Measurements from ENCODE around the gene RMC1. TPM values are rescaled to one million over a fixed set of nuclear protein-coding genes. Genes with fewer than 3 reads are reported as not detected.

RMC1 gene
- total and polyA plus RNA-seq, 2 donors from 2014 or later: 25.9 to 40.4 TPM

DNA sequence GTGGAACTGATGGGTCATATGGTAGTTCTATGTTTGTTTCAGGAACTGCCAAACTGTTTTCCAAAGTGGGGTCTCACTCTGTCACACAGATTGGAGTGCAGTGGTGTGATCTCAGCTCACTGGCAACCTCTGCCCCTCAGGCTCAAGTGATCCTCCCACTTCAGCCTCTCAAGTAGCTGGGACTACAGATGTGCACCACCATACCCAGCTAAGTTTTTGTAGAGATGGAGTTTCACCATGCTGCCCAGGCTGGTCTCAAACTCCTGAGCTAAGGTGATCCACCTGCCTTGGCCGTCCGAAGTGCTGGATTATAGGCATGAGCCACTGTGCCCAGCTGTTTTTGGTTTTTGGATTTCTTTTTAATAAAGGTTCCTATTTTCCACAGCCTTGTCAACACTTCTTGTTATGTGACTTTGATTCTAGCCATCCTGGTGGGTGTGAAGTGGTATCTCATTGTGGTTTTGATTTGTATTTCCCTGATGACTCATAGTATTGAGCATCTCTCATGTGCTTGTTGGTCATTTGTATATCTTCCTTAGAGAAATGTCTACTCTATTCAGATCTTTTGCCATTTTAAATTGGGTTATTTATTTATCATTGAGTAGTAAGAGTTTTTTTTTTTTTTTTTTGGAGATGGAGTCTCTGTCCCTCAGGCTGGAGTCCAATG lies 60.2 kb downstream of the RMC1 start:
- H3K4me1 ChIP-seq (ENCODE audit: control insufficient read depth in 2 of 3, insufficient read depth in 2 of 3, low read depth in 1 of 3, low read length in 3 of 3): no peaks in the 10 kb centered on the region
- no peaks in the 10 kb centered on the region for H3K27me3 ChIP-seq (ENCODE audit: control insufficient read depth, insufficient read depth, low read length)
- no peak overlapping the region for H3K4me3 ChIP-seq (ENCODE audit: low read length in 3 of 3)
- FAIRE-seq (no peak), DNase-seq (no peak)
- no peak overlapping the region for H3K27ac ChIP-seq (ENCODE audit: low read depth in 2 of 2, low read length in 2 of 2)
- peaks cover 5 to 28% (median 27%) of the 10 kb centered on the region in 3 donors for H3K36me3 ChIP-seq (ENCODE audit: control insufficient read depth in 2 of 3, insufficient read depth in 3 of 3, low read length in 3 of 3)
- no peak overlapping the region for H3K9ac ChIP-seq (ENCODE audit: low read length in 3 of 3)
- intact Hi-C loops (cut with DNase I): no loop called here
- H3K9me3 ChIP-seq (ENCODE audit: control insufficient read depth in 2 of 3, insufficient read depth in 1 of 3, low read length in 3 of 3): no peaks in the 10 kb centered on the region
- TF ChIP-seq, protein P1, sequence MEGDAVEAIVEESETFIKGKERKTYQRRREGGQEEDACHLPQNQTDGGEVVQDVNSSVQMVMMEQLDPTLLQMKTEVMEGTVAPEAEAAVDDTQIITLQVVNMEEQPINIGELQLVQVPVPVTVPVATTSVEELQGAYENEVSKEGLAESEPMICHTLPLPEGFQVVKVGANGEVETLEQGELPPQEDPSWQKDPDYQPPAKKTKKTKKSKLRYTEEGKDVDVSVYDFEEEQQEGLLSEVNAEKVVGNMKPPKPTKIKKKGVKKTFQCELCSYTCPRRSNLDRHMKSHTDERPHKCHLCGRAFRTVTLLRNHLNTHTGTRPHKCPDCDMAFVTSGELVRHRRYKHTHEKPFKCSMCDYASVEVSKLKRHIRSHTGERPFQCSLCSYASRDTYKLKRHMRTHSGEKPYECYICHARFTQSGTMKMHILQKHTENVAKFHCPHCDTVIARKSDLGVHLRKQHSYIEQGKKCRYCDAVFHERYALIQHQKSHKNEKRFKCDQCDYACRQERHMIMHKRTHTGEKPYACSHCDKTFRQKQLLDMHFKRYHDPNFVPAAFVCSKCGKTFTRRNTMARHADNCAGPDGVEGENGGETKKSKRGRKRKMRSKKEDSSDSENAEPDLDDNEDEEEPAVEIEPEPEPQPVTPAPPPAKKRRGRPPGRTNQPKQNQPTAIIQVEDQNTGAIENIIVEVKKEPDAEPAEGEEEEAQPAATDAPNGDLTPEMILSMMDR (IDR thresholded peaks at IDR 0.05; ENCODE audit: borderline replicate concordance, extremely low read depth, insufficient read depth): no peak

GRCh38 chr18:23565916-23566547 lies 62.7 kb downstream of the RMC1 start:
- H3K27ac ChIP-seq (ENCODE audit: low read depth in 2 of 2, low read length in 2 of 2): no peak overlapping the region
- FAIRE-seq: no peak
- peaks cover 3 to 25% (median 18%) of the 10 kb centered on the region in 3 donors for H3K36me3 ChIP-seq (ENCODE audit: control insufficient read depth in 2 of 3, insufficient read depth in 3 of 3, low read length in 3 of 3)
- TF ChIP-seq, protein P1 (IDR thresholded peaks at IDR 0.05; ENCODE audit: borderline replicate concordance, extremely low read depth, insufficient read depth): no peak
- intact Hi-C loops (cut with DNase I): no loop called here
- DNase-seq: no peak
- H3K4me1 ChIP-seq (ENCODE audit: control insufficient read depth in 2 of 3, insufficient read depth in 2 of 3, low read depth in 1 of 3, low read length in 3 of 3): no peaks in the 10 kb centered on the region
- H3K4me3 ChIP-seq (ENCODE audit: low read length in 3 of 3): no peak overlapping the region
- no peaks in the 10 kb centered on the region for H3K27me3 ChIP-seq (ENCODE audit: control insufficient read depth, insufficient read depth, low read length)
- no peaks in the 10 kb centered on the region for H3K9me3 ChIP-seq (ENCODE audit: control insufficient read depth in 2 of 3, insufficient read depth in 1 of 3, low read length in 3 of 3)
- H3K9ac ChIP-seq (ENCODE audit: low read length in 3 of 3): no peak overlapping the region

GRCh38 chr18:23567671-23568070 lies 64.4 kb downstream of the RMC1 start:
- Histone ChIP-seq H3K9ac (ENCODE audit: low read length in 3 of 3) (no peak overlapping the region), H3K36me3 (ENCODE audit: control insufficient read depth in 2 of 3, insufficient read depth in 3 of 3, low read length in 3 of 3) (peaks cover 3 to 23% (median 13%) of the 10 kb centered on the region in 3 donors), H3K4me1 (ENCODE audit: control insufficient read depth in 2 of 3, insufficient read depth in 2 of 3, low read depth in 1 of 3, low read length in 3 of 3) (no peaks in the 10 kb centered on the region), H3K27me3 (ENCODE audit: control insufficient read depth, insufficient read depth, low read length) (no peaks in the 10 kb centered on the region), H3K4me3 (ENCODE audit: low read length in 3 of 3) (no peak overlapping the region), H3K9me3 (ENCODE audit: control insufficient read depth in 2 of 3, insufficient read depth in 1 of 3, low read length in 3 of 3) (no peaks in the 10 kb centered on the region), H3K27ac (ENCODE audit: low read depth in 2 of 2, low read length in 2 of 2) (no peak overlapping the region)
- no peak for DNase-seq
- FAIRE-seq: no peak
- TF ChIP-seq, protein P1 (IDR thresholded peaks at IDR 0.05; ENCODE audit: borderline replicate concordance, extremely low read depth, insufficient read depth): no peak
- intact Hi-C loops (cut with DNase I): no loop called here

Measured in kidney (tissue), 14 donors.